HepG2 (cell line): ENCODE results near the gene GRAMD2A. TPM values are rescaled to one million over a fixed set of nuclear protein-coding genes. Genes with fewer than 3 reads are reported as not detected.
A peak's percentile ranks its signal among the peaks of the same experiment; 100 is the strongest.

Experiments
- ATAC-seq: fragments of 200-7000 bp; cut with Tn5 transposase; 3 replicates; pipeline ENCODE4 v1.9.1; 2020; ENCODE audit warnings: mild to moderate bottlenecking, moderate library complexity
- BruUV-seq: library from RNA; stranded (reverse); fragments of 400-500 nt; replicated peaks from 2 replicates; lab custom pipeline; 2021; lab: Mats Ljungman, UMichigan
- CTCF ChIA-PET: fragments of 300-600 bp; formaldehyde crosslinking; extraction: SDS; loops from one replicate; lab custom pipeline; 2021; ENCODE audit warnings: low total read pairs, inconsistent platforms, low intra/inter-chr PET ratio; lab: Yijun Ruan, JAX
- POLR2A ChIA-PET: fragments of 350-600 bp; sonication (Branson Sonifier 250); formaldehyde crosslinking; loops from one replicate; lab custom pipeline; 2020; ENCODE audit warnings: antibody characterized with exemption, inconsistent platforms; lab: Yijun Ruan, JAX
- DNase-seq: peaks from one replicate; pipeline ENCODE4 v3.0.0-alpha.2; 2015; ENCODE audit warnings: low spot score
- FAIRE-seq: peaks from 3 replicates; lab custom pipeline; 2011; peaks lifted over from hg19 to GRCh38; lab: Jason Lieb, UNC
- H2AFZ ChIP-seq: one replicate; pipeline ENCODE4 v1.6.1; 2011; ENCODE audit warnings: low read length, inconsistent platforms
- H3K27ac ChIP-seq: fragments of 300-600 bp; 3 replicates; pipeline ENCODE4 v1.8.0; 2011; ENCODE audit warnings: mixed run types, mild to moderate bottlenecking, mixed read lengths, low read length, inconsistent platforms; ENCODE audit not compliant: insufficient read depth; ENCODE audit errors: extremely low read length
- H3K27me3 ChIP-seq, 2 experiments: fragments of 200-600 bp in 1 of 2; 2 replicates in 1 of 2; 3 replicates in 1 of 2; pipeline versions ENCODE4 v1.6.0 to v1.8.0; 2011; ENCODE audit warnings: low read length in 2 of 2, mild to moderate bottlenecking in 2 of 2, moderate library complexity in 2 of 2, inconsistent platforms in 1 of 2; ENCODE audit not compliant: insufficient read depth in 2 of 2, control insufficient read depth in 1 of 2
- H3K36me3 ChIP-seq, 2 experiments: fragments of 200-600 bp in 1 of 2; replicated peaks in 1 of 2; 2 replicates in 1 of 2; 3 replicates in 1 of 2; pipeline versions ENCODE4 v1.5.1 to v1.8.0; 2011; ENCODE audit warnings: low read length in 2 of 2, inconsistent platforms in 1 of 2; ENCODE audit not compliant: insufficient read depth in 2 of 2, control insufficient read depth in 1 of 2
- H3K4me1 ChIP-seq: 2 replicates; pipeline ENCODE4 v1.5.1; 2012; ENCODE audit warnings: low read length, inconsistent platforms; ENCODE audit not compliant: insufficient read depth
- H3K4me2 ChIP-seq: 2 replicates; pipeline ENCODE4 v1.6.0; 2011; ENCODE audit warnings: low read depth, low read length, inconsistent platforms
- H3K4me3 ChIP-seq, 3 experiments: fragments of 200-600 bp in 1 of 3; sonication (generic), shearing (Covaris generic) in 1 of 3; replicated peaks in 1 of 3; 2 replicates each; pipeline ENCODE4 v1.5.1; 2011 to 2016; ENCODE audit warnings: low read length in 3 of 3, inconsistent platforms in 2 of 3, low read depth in 2 of 3, mild to moderate bottlenecking in 2 of 3, control low read depth in 1 of 3, mixed read lengths in 1 of 3; ENCODE audit not compliant: insufficient read depth in 1 of 3
- H3K79me2 ChIP-seq: one replicate; pipeline ENCODE4 v1.6.1; 2011; ENCODE audit warnings: low read length, inconsistent platforms; ENCODE audit not compliant: insufficient read depth
- H3K9ac ChIP-seq: 2 replicates; pipeline ENCODE4 v1.6.0; 2011; ENCODE audit warnings: mild to moderate bottlenecking, low read depth, low read length, inconsistent platforms; ENCODE audit not compliant: insufficient read depth
- H3K9me3 ChIP-seq: 2 replicates; pipeline ENCODE4 v1.5.1; 2012; ENCODE audit warnings: mild to moderate bottlenecking, low read length
- H4K20me1 ChIP-seq: 2 replicates; pipeline ENCODE4 v1.6.0; 2011; ENCODE audit warnings: inconsistent platforms, mild to moderate bottlenecking, low read length, moderate library complexity; ENCODE audit not compliant: insufficient read depth
- BCL6 ChIP-seq: IDR thresholded peaks from 2 replicates; pipeline ENCODE4 v1.6.1; 2016; ENCODE audit warnings: missing genetic modification reagents, missing compliant biosample characterization
- GTF3A ChIP-seq: sonication (generic); formaldehyde crosslinking; conservative IDR thresholded peaks from 2 replicates; pipeline ENCODE4 v1.4.0; 2020; ENCODE audit warnings: mild to moderate bottlenecking, missing genetic modification reagents
- HNF4G ChIP-seq, 2 experiments: sonication (generic) in 1 of 2; formaldehyde crosslinking in 1 of 2; IDR thresholded peaks; 2 replicates each; pipeline versions ENCODE4 v1.4.0 to v1.6.1; 2011 to 2020; ENCODE audit warnings: borderline replicate concordance in 2 of 2, low read depth in 2 of 2, mild to moderate bottlenecking in 2 of 2, low read length in 1 of 2, missing genetic modification reagents in 1 of 2, moderate library complexity in 1 of 2
- HNRNPL ChIP-seq: fragments of 200-400 bp; formaldehyde crosslinking; IDR thresholded peaks from 2 replicates; pipeline ENCODE4 v1.6.1; 2017; ENCODE audit warnings: mild to moderate bottlenecking, low read depth, low read length
- MTA1 ChIP-seq: sonication (generic); formaldehyde crosslinking; IDR thresholded peaks from 2 replicates; pipeline ENCODE4 v1.4.0; 2020; ENCODE audit warnings: missing genetic modification reagents, mild to moderate bottlenecking, borderline replicate concordance
- NCOR1 ChIP-seq: fragments of 200-600 bp; sonication (generic); IDR thresholded peaks from 2 replicates; pipeline ENCODE4 v1.7.0; 2017; ENCODE audit warnings: antibody characterized with exemption, low read length, borderline replicate concordance
- NFYB ChIP-seq: sonication (generic); formaldehyde crosslinking; IDR thresholded peaks from 2 replicates; pipeline ENCODE4 v1.4.0; 2020; ENCODE audit warnings: missing genetic modification reagents
- NPAS2 ChIP-seq: sonication (generic); formaldehyde crosslinking; IDR thresholded peaks from 2 replicates; pipeline ENCODE4 v1.8.0; 2022; ENCODE audit warnings: mild to moderate bottlenecking, missing genetic modification reagents, borderline replicate concordance
- RFX1 ChIP-seq: fragments of 450-650 bp; IDR thresholded peaks from 2 replicates; pipeline ENCODE4 v1.6.1; 2017
- RFX3 ChIP-seq: IDR thresholded peaks from 2 replicates; pipeline ENCODE4 v1.6.1; 2016; ENCODE audit warnings: missing biosample characterization, missing genetic modification reagents
- SALL1 ChIP-seq: sonication (generic); formaldehyde crosslinking; IDR thresholded peaks from 2 replicates; pipeline ENCODE4 v1.8.0; 2022; ENCODE audit warnings: mild to moderate bottlenecking, missing genetic modification reagents
- SPEN ChIP-seq: sonication (generic); formaldehyde crosslinking; IDR thresholded peaks from 2 replicates; pipeline ENCODE4 v1.5.1; 2020; ENCODE audit warnings: low read depth, mild to moderate bottlenecking, missing genetic modification reagents
- ZFX ChIP-seq: sonication (generic); formaldehyde crosslinking; IDR thresholded peaks from 2 replicates; pipeline ENCODE4 v1.4.0; 2020; ENCODE audit warnings: mild to moderate bottlenecking, low read depth, missing genetic modification reagents, moderate library complexity
- ZMYM3 ChIP-seq: sonication (generic); formaldehyde crosslinking; IDR thresholded peaks from 2 replicates; pipeline ENCODE4 v1.5.1; 2020; ENCODE audit warnings: mild to moderate bottlenecking, missing genetic modification reagents
- ZNF292 ChIP-seq: sonication (generic); formaldehyde crosslinking; IDR thresholded peaks from 2 replicates; pipeline ENCODE4 v1.8.1; 2022; ENCODE audit warnings: mild to moderate bottlenecking, low read depth, missing genetic modification reagents, borderline replicate concordance
- ZNF564 ChIP-seq: sonication (generic); formaldehyde crosslinking; IDR thresholded peaks from 2 replicates; pipeline ENCODE4 v1.8.1; 2023; ENCODE audit warnings: mild to moderate bottlenecking, missing genetic modification reagents
- WGBS: methylation state at CpG from one replicate; pipeline ENCODE4 v1.1.6; 2017; ENCODE audit warnings: low lambda C conversion rate; 5-methylcytosine and 5-hydroxymethylcytosine counted together
- in situ Hi-C: cut with HindIII; loops from 2 replicates; pipeline ENCODE4 v1.10.0; 2017; ENCODE audit warnings: low pct_unique_long_range_greater_than_20kb; ENCODE audit not compliant: extremely low pct_ligation_motif_present
- intact Hi-C: fragments of 100-400 bp; cut with micrococcal nuclease; formaldehyde crosslinking; loops from one replicate; pipeline ENCODE4 v1.10.0; 2022; ENCODE audit not compliant: unreplicated experiment
- polyA plus RNA-seq, 8 experiments: library from polyadenylated mRNA; depleted of rRNA in 3 of 8; stranded (reverse) in 7 of 8; unstranded in 1 of 8; fragments of >200 nt; fragmentation: Illumina TruSeq in 4 of 8; extraction: Trizol in 4 of 8; gene quantifications; 2 replicates each; pipeline versions ENCODE4 v1.2.1 to v1.2.3, GENCODE V29; 2011 to 2016; ENCODE audit warnings: low read depth in 4 of 8, missing spikeins in 1 of 8, mixed read lengths in 1 of 8; ENCODE audit not compliant: insufficient read depth in 1 of 8
- total RNA-seq, 5 experiments: library from RNA; depleted of rRNA; stranded (reverse); fragments of >200 nt; fragmentation: Illumina TruSeq; extraction: Trizol; gene quantifications; 2 replicates each; pipeline ENCODE4 v1.2.3, GENCODE V29; 2016; ENCODE audit warnings: low read depth in 1 of 5
- TF ChIP-seq, protein P1 (sequence below): sonication (generic); formaldehyde crosslinking; IDR thresholded peaks from 2 replicates; pipeline ENCODE4 v1.5.0; 2020; ENCODE audit warnings: missing genetic modification reagents
- TF ChIP-seq, protein P2 (sequence below): sonication (generic); formaldehyde crosslinking; IDR thresholded peaks from 2 replicates; pipeline ENCODE4 v1.4.0; 2020; ENCODE audit warnings: missing genetic modification reagents
- TF ChIP-seq, protein P3 (sequence below): conservative IDR thresholded peaks from 2 replicates; pipeline ENCODE4 v1.6.1; 2018; ENCODE audit warnings: missing genetic modification reagents

Gene GRAMD2A
- total and polyA plus RNA-seq, 2 of the 13 experiments (the other 11 are each of a cell fraction or from before 2014, with no cell fraction given), result 0.04 TPM; not detected in 1

DNA sequence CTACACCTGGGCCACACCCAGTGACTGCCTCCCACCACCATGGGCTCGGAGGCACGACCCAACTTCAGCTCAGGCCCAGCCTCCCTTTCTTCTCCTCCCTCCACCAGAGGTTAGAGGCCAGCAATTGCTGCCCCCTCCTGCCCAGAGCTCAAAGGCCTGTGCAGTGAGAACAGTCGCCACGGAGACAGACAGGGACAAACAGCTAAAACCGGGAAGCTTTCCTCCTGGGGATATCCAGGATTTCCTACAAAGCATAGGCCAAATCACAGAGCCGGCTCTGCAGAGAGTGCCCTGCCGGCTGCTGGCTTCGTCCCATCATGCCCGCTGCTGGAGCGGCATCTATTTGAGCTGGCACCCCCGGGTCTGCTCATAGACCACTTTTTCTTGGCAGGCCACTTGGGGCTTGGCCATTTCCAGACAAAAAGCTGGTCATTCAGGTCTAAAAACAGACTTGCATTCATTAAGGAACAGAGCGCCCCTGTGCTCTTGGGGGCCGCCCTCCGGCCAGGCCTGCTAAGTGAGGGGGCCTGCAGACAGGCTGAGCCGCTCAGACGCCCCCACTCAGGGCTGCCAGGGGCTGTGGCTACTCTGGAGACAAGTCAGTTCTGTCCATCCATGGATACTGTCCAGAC is 17.5 kb downstream of the GRAMD2A start:
- H3K4me2 ChIP-seq, result peak overlapping the region; percentile 73
- H3K27ac ChIP-seq, result peak overlapping the region; percentile 27
- intact Hi-C loops (no loop called here), in situ Hi-C loops (no loop called here)
- peak overlapping the region in 1 of 3 experiments; percentile 54; a peak in 3 of 6 replicates for H3K4me3 ChIP-seq
- H4K20me1 ChIP-seq, result no peaks in the 10 kb centered on the region
- H3K79me2 ChIP-seq, result no peaks in the 10 kb centered on the region
- H3K27me3 ChIP-seq, result peaks cover 3 to 39% of the 10 kb centered on the region in 2 experiments; a peak in 4 of 5 replicates
- no peak for FAIRE-seq
- POLR2A ChIA-PET, result no interaction called here
- no peaks in the 10 kb centered on the region for H3K36me3 ChIP-seq
- peaks cover 62% of the 10 kb centered on the region for H3K4me1 ChIP-seq
- WGBS, result 0% methylated on average over 4 of the region's 16 CpGs
- BruUV-seq, result no TSS peak
- H3K9ac ChIP-seq, result peak overlapping the region; percentile 44; the same call in 1 of the 2 replicates
- CTCF ChIA-PET, result no interaction called here
- H2AFZ ChIP-seq, result peak overlapping the region; percentile 7
- DNase-seq, result peak; percentile 36
- peak; percentile 52 for ATAC-seq
- no peaks in the 10 kb centered on the region for H3K9me3 ChIP-seq
- TF ChIP-seq RFX3 (CRISPR knock-in tag) (peak; percentile 33; the same call in 1 of the 2 replicates), HNRNPL (peak; percentile 66; the same call in 1 of the 2 replicates), MTA1 (CRISPR knock-in tag) (0 out of 2 replicates have a peak, but pooled peaks have one; percentile 54), SALL1 (peak; percentile 19; the same call in 1 of the 2 replicates), SPEN (CRISPR knock-in tag) (peak; percentile 14; the same call in 1 of the 2 replicates), HNF4G (IDR thresholded peaks at IDR 0.05; ENCODE audit: borderline replicate concordance, low read depth, low read length) (0 out of 2 replicates have a peak, but pooled peaks have one; percentile 26), HNF4G (CRISPR knock-in tag; IDR thresholded peaks at IDR 0.05; ENCODE audit: borderline replicate concordance, low read depth) (no peak), ZNF564 (CRISPR knock-in tag) (peak; percentile 81), ZNF292 (CRISPR knock-in tag) (peak; percentile 37; the same call in 1 of the 2 replicates), RFX1 (peak; percentile 59; the same call in 1 of the 2 replicates), ZMYM3 (CRISPR knock-in tag) (peak; percentile 72; the same call in 1 of the 2 replicates), NPAS2 (no peak), ZFX (CRISPR knock-in tag) (peak; percentile 43), BCL6 (0 out of 2 replicates have a peak, but pooled peaks have one; percentile 36), NCOR1 (0 out of 2 replicates have a peak, but pooled peaks have one; percentile 35), NFYB (CRISPR knock-in tag) (no peak), GTF3A (no peak)
- TF ChIP-seq, protein P1, sequence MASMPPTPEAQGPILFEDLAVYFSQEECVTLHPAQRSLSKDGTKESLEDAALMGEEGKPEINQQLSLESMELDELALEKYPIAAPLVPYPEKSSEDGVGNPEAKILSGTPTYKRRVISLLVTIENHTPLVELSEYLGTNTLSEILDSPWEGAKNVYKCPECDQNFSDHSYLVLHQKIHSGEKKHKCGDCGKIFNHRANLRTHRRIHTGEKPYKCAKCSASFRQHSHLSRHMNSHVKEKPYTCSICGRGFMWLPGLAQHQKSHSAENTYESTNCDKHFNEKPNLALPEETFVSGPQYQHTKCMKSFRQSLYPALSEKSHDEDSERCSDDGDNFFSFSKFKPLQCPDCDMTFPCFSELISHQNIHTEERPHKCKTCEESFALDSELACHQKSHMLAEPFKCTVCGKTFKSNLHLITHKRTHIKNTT (CRISPR knock-in tag), result no peak
- TF ChIP-seq, protein P2, sequence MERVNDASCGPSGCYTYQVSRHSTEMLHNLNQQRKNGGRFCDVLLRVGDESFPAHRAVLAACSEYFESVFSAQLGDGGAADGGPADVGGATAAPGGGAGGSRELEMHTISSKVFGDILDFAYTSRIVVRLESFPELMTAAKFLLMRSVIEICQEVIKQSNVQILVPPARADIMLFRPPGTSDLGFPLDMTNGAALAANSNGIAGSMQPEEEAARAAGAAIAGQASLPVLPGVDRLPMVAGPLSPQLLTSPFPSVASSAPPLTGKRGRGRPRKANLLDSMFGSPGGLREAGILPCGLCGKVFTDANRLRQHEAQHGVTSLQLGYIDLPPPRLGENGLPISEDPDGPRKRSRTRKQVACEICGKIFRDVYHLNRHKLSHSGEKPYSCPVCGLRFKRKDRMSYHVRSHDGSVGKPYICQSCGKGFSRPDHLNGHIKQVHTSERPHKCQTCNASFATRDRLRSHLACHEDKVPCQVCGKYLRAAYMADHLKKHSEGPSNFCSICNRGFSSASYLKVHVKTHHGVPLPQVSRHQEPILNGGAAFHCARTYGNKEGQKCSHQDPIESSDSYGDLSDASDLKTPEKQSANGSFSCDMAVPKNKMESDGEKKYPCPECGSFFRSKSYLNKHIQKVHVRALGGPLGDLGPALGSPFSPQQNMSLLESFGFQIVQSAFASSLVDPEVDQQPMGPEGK, result 0 out of 2 replicates have a peak, but pooled peaks have one; percentile 16
- TF ChIP-seq, protein P3, sequence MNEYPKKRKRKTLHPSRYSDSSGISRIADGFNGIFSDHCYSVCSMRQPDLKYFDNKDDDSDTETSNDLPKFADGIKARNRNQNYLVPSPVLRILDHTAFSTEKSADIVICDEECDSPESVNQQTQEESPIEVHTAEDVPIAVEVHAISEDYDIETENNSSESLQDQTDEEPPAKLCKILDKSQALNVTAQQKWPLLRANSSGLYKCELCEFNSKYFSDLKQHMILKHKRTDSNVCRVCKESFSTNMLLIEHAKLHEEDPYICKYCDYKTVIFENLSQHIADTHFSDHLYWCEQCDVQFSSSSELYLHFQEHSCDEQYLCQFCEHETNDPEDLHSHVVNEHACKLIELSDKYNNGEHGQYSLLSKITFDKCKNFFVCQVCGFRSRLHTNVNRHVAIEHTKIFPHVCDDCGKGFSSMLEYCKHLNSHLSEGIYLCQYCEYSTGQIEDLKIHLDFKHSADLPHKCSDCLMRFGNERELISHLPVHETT (CRISPR knock-in tag), result no peak
